Measurements from ENCODE around the gene USP28. TPM values are rescaled to one million over a fixed set of nuclear protein-coding genes. Genes with fewer than 3 reads are reported as not detected.

USP28 gene
- total and polyA plus RNA-seq, 2 of the 8 experiments (the other 6 are each of a cell fraction or from before 2014, with no cell fraction given), result 82.6 to 119 TPM

GRCh38 chr11:113908098-113908497, 32.7 kb upstream of the USP28 start:
- Histone ChIP-seq H3K4me2 (ENCODE audit: insufficient read depth in 1 of 2, low read depth in 2 of 2, low read length in 2 of 2) (no peak overlapping the region), H3K27ac (ENCODE audit: low read depth, low read length) (no peak overlapping the region), H3K23ac (ENCODE audit: insufficient read length) (no peak overlapping the region), H3K9ac (replicated peaks in 1 of 4; ENCODE audit: extremely low read depth in 1 of 4, low read depth in 3 of 4, low read length in 3 of 4) (no peak overlapping the region), H4K5ac (ENCODE audit: insufficient read length, low read depth, low read length) (no peak overlapping the region), H3K4me3 (ENCODE audit: extremely low read depth in 1 of 4, insufficient read depth in 2 of 4, low read depth in 3 of 4, low read length in 4 of 4) (no peak overlapping the region), H4K91ac (replicated peaks; ENCODE audit: insufficient read length, low read length) (no peak overlapping the region), H3K23me2 (ENCODE audit: low read depth, low read length) (no peaks in the 10 kb centered on the region), H3K56ac (replicated peaks; ENCODE audit: insufficient read length, low read depth, low read length) (no peak overlapping the region), H3K9me3 (ENCODE audit: insufficient read depth in 2 of 2, low read depth in 1 of 2, low read length in 1 of 2) (no peaks in the 10 kb centered on the region), H3K18ac (ENCODE audit: extremely low read depth, low read length) (no peak overlapping the region), H2AK5ac (ENCODE audit: low read depth, low read length) (no peak overlapping the region), H3K36me3 (ENCODE audit: control insufficient read depth in 2 of 4, insufficient read depth in 4 of 4, low read length in 3 of 4) (no peaks in the 10 kb centered on the region), H2BK20ac (ENCODE audit: low read length) (no peak overlapping the region), H3K79me1 (ENCODE audit: low read depth, low read length) (no peaks in the 10 kb centered on the region), H4K8ac (ENCODE audit: extremely low read depth, insufficient read depth, low read length) (no peak overlapping the region), H3K4ac (replicated peaks; ENCODE audit: insufficient read length, low read depth, low read length) (no peak overlapping the region), H2AFZ (ENCODE audit: low read length) (peak overlapping the region; percentile 63; the same call in 1 of the 2 replicates), H3K14ac (ENCODE audit: insufficient read length) (no peak overlapping the region), H2BK15ac (ENCODE audit: low read length) (no peak overlapping the region), H2BK120ac (replicated peaks; ENCODE audit: low read depth, low read length) (no peak overlapping the region), H3K27me3 (replicated peaks in 1 of 4; ENCODE audit: control insufficient read depth in 3 of 4, extremely low read depth in 1 of 4, insufficient read depth in 3 of 4, low read length in 3 of 4) (no peaks in the 10 kb centered on the region), H3K79me2 (ENCODE audit: control insufficient read depth in 1 of 2, insufficient read depth in 2 of 2, low read length in 2 of 2) (no peaks in the 10 kb centered on the region), H2BK12ac (ENCODE audit: low read depth, low read length) (no peak overlapping the region), H2BK5ac (ENCODE audit: low read depth, low read length) (no peak overlapping the region), H3K4me1 (replicated peaks in 1 of 4; ENCODE audit: control insufficient read depth in 3 of 4, insufficient read depth in 4 of 4, low read length in 3 of 4) (peaks cover 0 to 9% (median 3%) of the 10 kb centered on the region in 4 experiments; a peak in 1 of 7 replicates), H4K20me1 (replicated peaks in 1 of 2; ENCODE audit: control insufficient read depth in 1 of 2, insufficient read depth in 2 of 2, low read length in 2 of 2) (no peaks in the 10 kb centered on the region)
- ChIA-PET POLR2A (ENCODE audit: partially characterized antibody) (no interaction called here), CTCF (ENCODE audit: partially characterized antibody) (interaction anchor here (1.0 to 8.0 kb wide), 7 partner anchors 12 to 354 kb away, joined by 4 to 112 read pairs (median 13); no protein-coding TSS in a partner anchor)
- FAIRE-seq (no peak), DNase-seq (ENCODE audit: low read depth in 1 of 2, low spot score in 2 of 2) (no peak)
- 91% methylated on average over 9 of the region's 9 CpGs; no CpG with 5 or more reads in 1 of the 2 experiments for WGBS, 2 experiments (ENCODE audit: extremely low coverage in 1 of 2, insufficient coverage in 1 of 2, insufficient read length in 1 of 2, insufficient replicate concordance in 2 of 2, low coverage in 1 of 2, low lambda C conversion rate in 2 of 2, missing lambda C conversion rate in 1 of 2)
- TF ChIP-seq RFX5 (IDR thresholded peaks at IDR 0.05; ENCODE audit: borderline replicate concordance, low read depth, low read length), result no peak
- no peak for TF ChIP-seq NRF1 (IDR thresholded peaks at IDR 0.05; ENCODE audit: low read depth, low read length)

Measured in H1 (cell line).